OCI-LY1 (cell line): ENCODE measurements around the gene HELLS.

Source experiments
- H2AFZ ChIP-seq: fragments of 200-600 bp; sonication (generic), shearing (Covaris generic); 2 replicates; pipeline ENCODE4 v1.6.0; 2014; ENCODE audit warnings: antibody characterized with exemption, mild to moderate bottlenecking, low read length
- H3F3A ChIP-seq: fragments of 200-600 bp; sonication (generic), shearing (Covaris generic); 2 replicates; pipeline ENCODE4 v1.6.0; 2014; ENCODE audit warnings: mild to moderate bottlenecking, antibody characterized with exemption, low read length, moderate library complexity; ENCODE audit not compliant: insufficient read depth
- H3K27ac ChIP-seq: fragments of 200-600 bp; sonication (generic); 2 replicates; pipeline ENCODE4 v1.5.1; 2014; ENCODE audit warnings: low read length, mixed run types, mild to moderate bottlenecking, low read depth; ENCODE audit not compliant: poor library complexity, severe bottlenecking
- H3K27me3 ChIP-seq: fragments of 200-600 bp; sonication (generic); 2 replicates; pipeline ENCODE4 v1.6.0; 2014; ENCODE audit warnings: antibody characterized with exemption, mild to moderate bottlenecking, low read length, moderate library complexity; ENCODE audit not compliant: insufficient read depth
- H3K36me3 ChIP-seq: fragments of 200-600 bp; sonication (generic); 2 replicates; pipeline ENCODE4 v1.6.1; 2014; ENCODE audit warnings: mild to moderate bottlenecking, antibody characterized with exemption, low read length, moderate library complexity, mixed read lengths; ENCODE audit not compliant: insufficient read depth
- H3K4me1 ChIP-seq: fragments of 200-600 bp; sonication (generic); 2 replicates; pipeline ENCODE4 v1.5.1; 2014; ENCODE audit warnings: mild to moderate bottlenecking, low read length, moderate library complexity; ENCODE audit not compliant: insufficient read depth, severe bottlenecking
- H3K4me2 ChIP-seq: fragments of 200-600 bp; sonication (generic), shearing (Covaris generic); 2 replicates; pipeline ENCODE4 v1.6.1; 2014; ENCODE audit warnings: low read length
- H3K4me3 ChIP-seq: fragments of 200-600 bp; sonication (generic); 2 replicates; pipeline ENCODE4 v1.5.1; 2014; ENCODE audit warnings: low read length, low read depth, mild to moderate bottlenecking, mixed read lengths; ENCODE audit not compliant: poor library complexity, severe bottlenecking
- H3K79me2 ChIP-seq: fragments of 200-600 bp; shearing (Covaris generic); 2 replicates; pipeline ENCODE4 v1.6.1; 2016; ENCODE audit warnings: mixed run types, low read length, mixed read lengths; ENCODE audit not compliant: insufficient read depth
- H3K9ac ChIP-seq: fragments of 200-600 bp; sonication (generic), shearing (Covaris generic); 2 replicates; pipeline ENCODE4 v1.6.1; 2014; ENCODE audit warnings: mild to moderate bottlenecking, low read length, mixed read lengths
- H3K9me2 ChIP-seq: fragments of 200-600 bp; sonication (generic), shearing (Covaris generic); 2 replicates; pipeline ENCODE4 v1.6.1; 2014; ENCODE audit warnings: low read depth, mild to moderate bottlenecking, low read length, mixed read lengths
- H3K9me3 ChIP-seq: fragments of 200-600 bp; shearing (Covaris generic); 2 replicates; pipeline ENCODE4 v1.6.1; 2014; ENCODE audit warnings: low read length, mixed read lengths
- H4K20me1 ChIP-seq: fragments of 200-600 bp; sonication (generic), shearing (Covaris generic); 2 replicates; pipeline ENCODE4 v1.6.0; 2016; ENCODE audit warnings: mild to moderate bottlenecking, low read length; ENCODE audit not compliant: insufficient read depth
- EZH2 ChIP-seq: fragments of 200-600 bp; sonication (generic), shearing (Covaris generic); IDR thresholded peaks from 2 replicates; pipeline ENCODE4 v1.8.0; 2017; ENCODE audit warnings: borderline replicate concordance, mixed run types, mild to moderate bottlenecking, antibody characterized with exemption, low read length, moderate library complexity, mixed read lengths
- TF ChIP-seq, protein P1 (sequence below): fragments of 200-600 bp; sonication (generic), shearing (Covaris generic); IDR thresholded peaks from 2 replicates; pipeline ENCODE4 v1.5.1; 2017; ENCODE audit warnings: mild to moderate bottlenecking, antibody characterized with exemption, low read length, moderate library complexity, mixed read lengths

HELLS gene

DNA sequence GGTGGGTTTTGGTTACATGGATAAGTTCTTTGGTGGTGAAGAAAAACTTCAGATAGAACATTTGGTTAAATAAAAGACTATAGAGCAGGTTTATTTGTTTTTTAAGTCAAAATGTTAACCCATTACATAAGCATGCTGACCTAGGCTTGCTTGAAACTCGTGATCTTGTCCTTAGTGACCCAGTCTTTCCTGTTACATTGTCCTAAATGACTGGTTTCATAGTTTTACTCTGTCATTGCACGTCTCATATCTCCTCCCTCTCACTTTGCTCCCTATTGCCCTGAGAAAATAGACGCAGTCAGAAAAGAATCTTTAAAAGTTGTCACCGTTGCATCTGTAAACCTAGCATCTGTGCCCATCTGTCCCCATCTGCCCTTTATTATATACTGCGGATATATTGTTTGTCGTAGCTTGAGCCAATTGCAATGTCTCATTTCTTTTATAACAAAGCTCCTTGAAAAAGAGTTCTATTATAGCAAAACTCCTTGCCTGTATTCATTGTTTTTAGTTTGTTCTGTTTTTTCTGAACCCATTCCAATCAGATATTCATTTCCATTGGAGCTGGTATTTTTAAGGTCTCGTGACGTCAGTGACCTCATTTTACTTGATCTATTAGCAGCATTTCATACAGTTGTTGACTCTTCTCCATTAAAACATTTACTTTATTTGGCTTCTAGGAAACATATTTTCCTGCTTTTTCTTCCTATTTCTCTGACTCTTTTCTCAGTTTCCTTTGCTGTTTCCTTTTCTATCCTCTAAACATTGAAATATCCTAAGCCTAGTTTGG lies 57.3 kb downstream of the HELLS start:
- no peaks in the 10 kb centered on the region for H3K9me3 ChIP-seq
- TF ChIP-seq, protein P1, sequence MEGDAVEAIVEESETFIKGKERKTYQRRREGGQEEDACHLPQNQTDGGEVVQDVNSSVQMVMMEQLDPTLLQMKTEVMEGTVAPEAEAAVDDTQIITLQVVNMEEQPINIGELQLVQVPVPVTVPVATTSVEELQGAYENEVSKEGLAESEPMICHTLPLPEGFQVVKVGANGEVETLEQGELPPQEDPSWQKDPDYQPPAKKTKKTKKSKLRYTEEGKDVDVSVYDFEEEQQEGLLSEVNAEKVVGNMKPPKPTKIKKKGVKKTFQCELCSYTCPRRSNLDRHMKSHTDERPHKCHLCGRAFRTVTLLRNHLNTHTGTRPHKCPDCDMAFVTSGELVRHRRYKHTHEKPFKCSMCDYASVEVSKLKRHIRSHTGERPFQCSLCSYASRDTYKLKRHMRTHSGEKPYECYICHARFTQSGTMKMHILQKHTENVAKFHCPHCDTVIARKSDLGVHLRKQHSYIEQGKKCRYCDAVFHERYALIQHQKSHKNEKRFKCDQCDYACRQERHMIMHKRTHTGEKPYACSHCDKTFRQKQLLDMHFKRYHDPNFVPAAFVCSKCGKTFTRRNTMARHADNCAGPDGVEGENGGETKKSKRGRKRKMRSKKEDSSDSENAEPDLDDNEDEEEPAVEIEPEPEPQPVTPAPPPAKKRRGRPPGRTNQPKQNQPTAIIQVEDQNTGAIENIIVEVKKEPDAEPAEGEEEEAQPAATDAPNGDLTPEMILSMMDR: no peak
- no peak for TF ChIP-seq EZH2
- no peak overlapping the region for H3K27ac ChIP-seq
- H3F3A ChIP-seq: no peaks in the 10 kb centered on the region
- peaks cover 66% of the 10 kb centered on the region for H3K36me3 ChIP-seq
- H3K9me2 ChIP-seq: no peaks in the 10 kb centered on the region
- H2AFZ ChIP-seq: no peak overlapping the region
- H3K4me2 ChIP-seq: no peak overlapping the region
- no peaks in the 10 kb centered on the region for H3K4me1 ChIP-seq
- H4K20me1 ChIP-seq: no peaks in the 10 kb centered on the region
- no peaks in the 10 kb centered on the region for H3K79me2 ChIP-seq
- H3K9ac ChIP-seq: no peak overlapping the region
- H3K4me3 ChIP-seq: no peak overlapping the region
- H3K27me3 ChIP-seq: no peaks in the 10 kb centered on the region

DNA sequence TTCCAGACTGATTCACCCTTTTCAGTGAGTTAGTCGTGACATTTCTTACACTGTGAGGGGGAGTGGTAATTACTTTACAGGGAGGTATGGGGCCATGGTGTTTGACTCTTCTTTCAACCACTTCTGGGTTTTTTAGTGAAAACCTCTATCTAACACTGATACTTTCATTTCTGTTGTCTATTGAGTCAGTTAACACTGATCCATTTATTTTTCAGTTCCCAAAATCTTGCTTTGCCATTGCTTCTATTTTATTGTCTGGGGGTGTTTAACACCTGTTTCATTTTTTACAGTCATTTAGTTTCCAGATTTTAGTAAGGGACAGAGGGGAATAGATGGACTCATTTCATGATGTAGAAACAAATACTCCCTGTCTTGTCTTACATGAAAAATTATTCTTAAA lies 61.5 kb downstream of the HELLS start:
- TF ChIP-seq, protein P1: no peak
- Histone ChIP-seq H3K36me3 (peaks cover 34% of the 10 kb centered on the region), H3K9me3 (no peaks in the 10 kb centered on the region), H3F3A (no peaks in the 10 kb centered on the region), H3K27me3 (no peaks in the 10 kb centered on the region), H4K20me1 (no peaks in the 10 kb centered on the region), H3K9me2 (no peaks in the 10 kb centered on the region), H2AFZ (no peak overlapping the region), H3K4me2 (no peak overlapping the region), H3K4me3 (no peak overlapping the region), H3K27ac (no peak overlapping the region), H3K9ac (no peak overlapping the region), H3K4me1 (no peaks in the 10 kb centered on the region), H3K79me2 (no peaks in the 10 kb centered on the region)

DNA sequence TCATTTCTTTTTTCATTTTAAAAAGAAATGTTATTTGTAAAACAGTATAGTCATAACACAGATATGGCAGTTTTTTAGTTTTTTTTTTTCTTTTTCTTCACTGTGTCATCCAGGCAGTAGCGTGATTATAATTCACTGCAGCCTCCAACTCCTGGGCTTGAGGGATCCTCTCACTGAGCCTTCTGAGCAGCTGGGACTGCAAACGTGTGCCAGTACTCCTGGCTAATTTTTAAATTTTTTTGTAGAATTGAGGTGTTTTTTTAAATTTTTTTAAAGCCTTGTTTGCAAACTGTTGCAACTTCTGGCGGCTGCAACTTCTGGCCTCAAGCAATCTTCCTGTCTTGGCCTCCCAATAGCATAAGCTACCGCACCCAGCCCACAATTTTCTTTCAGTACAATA lies 63.0 kb downstream of the HELLS start:
- no peaks in the 10 kb centered on the region for H3F3A ChIP-seq
- no peaks in the 10 kb centered on the region for H3K4me1 ChIP-seq
- TF ChIP-seq, protein P1: no peak
- no peak for TF ChIP-seq EZH2
- H3K79me2 ChIP-seq: no peaks in the 10 kb centered on the region
- no peaks in the 10 kb centered on the region for H3K9me2 ChIP-seq
- H3K27ac ChIP-seq: no peak overlapping the region
- no peaks in the 10 kb centered on the region for H3K9me3 ChIP-seq
- H3K9ac ChIP-seq: no peak overlapping the region
- H3K4me3 ChIP-seq: no peak overlapping the region
- H3K27me3 ChIP-seq: no peaks in the 10 kb centered on the region
- H2AFZ ChIP-seq: no peak overlapping the region
- H3K36me3 ChIP-seq: peaks cover 23% of the 10 kb centered on the region; the same call in 1 of the 2 replicates
- no peak overlapping the region for H3K4me2 ChIP-seq
- no peaks in the 10 kb centered on the region for H4K20me1 ChIP-seq
